IPS DF 6.9 (cell line): ENCODE data around the gene RAB22A.

Experiments used
- DNase-seq: peaks from one replicate; pipeline ENCODE4 v3.0.0-alpha.2; 2013; ENCODE audit warnings: low read depth, low spot score
- H3K27ac ChIP-seq: one replicate; pipeline ENCODE4 v1.5.1; 2013; ENCODE audit warnings: low read length, control low read depth
- H3K27me3 ChIP-seq: 2 replicates; pipeline ENCODE4 v1.6.1; 2013; ENCODE audit warnings: mild to moderate bottlenecking, low read length; ENCODE audit not compliant: control insufficient read depth, insufficient read depth
- H3K36me3 ChIP-seq: 2 replicates; pipeline ENCODE4 v1.6.1; 2013; ENCODE audit warnings: low read length; ENCODE audit not compliant: control insufficient read depth, insufficient read depth
- H3K4me1 ChIP-seq: 2 replicates; pipeline ENCODE4 v1.6.1; 2013; ENCODE audit warnings: low read length; ENCODE audit not compliant: control insufficient read depth, insufficient read depth
- H3K4me3 ChIP-seq: 2 replicates; pipeline ENCODE4 v1.5.1; 2013; ENCODE audit warnings: mild to moderate bottlenecking, low read length
- H3K9me3 ChIP-seq: 2 replicates; pipeline ENCODE4 v1.6.1; 2013; ENCODE audit warnings: low read length, inconsistent platforms; ENCODE audit not compliant: control insufficient read depth, insufficient read depth
- WGBS: extraction: QIAGEN DNeasy Blood & Tissue Kit; methylation state at CpG from one replicate; pipeline ENCODE4 v1.1.7; 2013; ENCODE audit warnings: mixed read lengths, missing lambda C conversion rate; ENCODE audit not compliant: insufficient read length, insufficient coverage; 5-methylcytosine and 5-hydroxymethylcytosine counted together

Gene RAB22A

DNA sequence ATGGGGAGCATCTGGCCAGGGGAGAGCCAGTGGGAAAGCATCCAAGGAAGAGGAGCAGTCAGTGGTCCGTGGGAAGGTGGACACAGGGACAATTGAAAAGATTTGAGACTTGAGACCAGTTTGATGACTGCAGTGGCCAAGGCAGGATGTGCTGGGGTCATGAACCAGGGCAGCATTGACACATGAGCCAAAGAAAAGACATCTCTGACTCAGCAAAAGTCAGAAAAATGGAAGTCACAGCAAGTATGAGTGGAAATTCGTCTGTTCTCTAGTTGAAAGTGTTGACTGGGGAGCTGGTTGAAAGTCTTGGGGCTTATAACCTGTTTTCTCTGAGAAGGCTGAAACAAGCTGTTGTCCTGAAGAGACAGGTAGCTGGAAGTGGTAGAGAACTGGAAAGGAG lies 31.3 kb downstream of the RAB22A start:
- no peak overlapping the region for H3K27ac ChIP-seq
- no peak overlapping the region for H3K4me3 ChIP-seq
- no CpG with 5 or more reads among the region's 2 CpGs for WGBS
- H3K9me3 ChIP-seq, result no peaks in the 10 kb centered on the region
- H3K4me1 ChIP-seq, result peaks cover 2% of the 10 kb centered on the region; the same call in 1 of the 2 replicates
- no peaks in the 10 kb centered on the region for H3K27me3 ChIP-seq
- H3K36me3 ChIP-seq, result no peaks in the 10 kb centered on the region
- no peak for DNase-seq

DNA sequence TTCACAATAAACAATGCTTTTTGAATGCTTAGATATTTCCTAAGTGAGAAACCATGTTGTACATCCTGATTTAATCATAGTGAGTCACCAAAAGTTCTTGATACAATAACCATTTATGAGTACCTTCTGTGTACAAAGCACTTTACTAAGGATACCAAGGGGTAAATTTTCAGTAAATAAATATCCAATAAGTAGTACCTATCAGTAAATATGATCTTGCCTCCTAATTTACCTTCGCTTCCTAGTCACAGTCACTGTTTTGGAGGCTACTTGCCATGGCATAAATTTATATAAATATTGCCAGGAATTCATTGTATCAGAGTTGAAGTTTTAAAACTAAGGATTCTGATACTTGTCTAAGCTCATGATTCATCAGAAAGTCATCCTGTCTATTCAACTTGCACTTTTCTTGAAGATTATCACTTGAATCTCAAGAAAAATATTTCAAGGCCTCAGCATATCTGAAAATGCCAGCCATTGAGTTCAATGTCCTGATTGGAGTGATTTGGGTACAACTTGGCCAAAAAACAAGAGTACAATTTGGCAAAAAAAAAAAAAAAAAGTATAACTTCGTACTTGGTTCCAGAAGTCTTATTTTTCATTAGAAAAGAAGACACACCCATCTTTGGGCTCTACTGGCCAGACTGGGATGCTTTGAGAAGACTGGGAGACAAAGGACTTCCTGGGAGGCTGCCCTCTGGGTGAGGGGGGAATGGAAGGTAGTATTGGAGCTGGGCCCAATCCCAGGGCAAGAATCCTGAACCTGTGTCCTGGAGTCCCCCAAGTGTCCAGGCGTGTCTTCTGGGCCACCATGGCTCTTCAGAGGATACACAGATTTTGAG lies 32.8 kb downstream of the RAB22A start:
- no peak for DNase-seq
- H3K27ac ChIP-seq, result no peak overlapping the region
- H3K4me1 ChIP-seq, result peaks cover 2% of the 10 kb centered on the region; the same call in 1 of the 2 replicates
- H3K9me3 ChIP-seq, result no peaks in the 10 kb centered on the region
- WGBS, result no CpG with 5 or more reads among the region's 3 CpGs
- H3K36me3 ChIP-seq, result no peaks in the 10 kb centered on the region
- H3K4me3 ChIP-seq, result no peak overlapping the region
- no peaks in the 10 kb centered on the region for H3K27me3 ChIP-seq

DNA sequence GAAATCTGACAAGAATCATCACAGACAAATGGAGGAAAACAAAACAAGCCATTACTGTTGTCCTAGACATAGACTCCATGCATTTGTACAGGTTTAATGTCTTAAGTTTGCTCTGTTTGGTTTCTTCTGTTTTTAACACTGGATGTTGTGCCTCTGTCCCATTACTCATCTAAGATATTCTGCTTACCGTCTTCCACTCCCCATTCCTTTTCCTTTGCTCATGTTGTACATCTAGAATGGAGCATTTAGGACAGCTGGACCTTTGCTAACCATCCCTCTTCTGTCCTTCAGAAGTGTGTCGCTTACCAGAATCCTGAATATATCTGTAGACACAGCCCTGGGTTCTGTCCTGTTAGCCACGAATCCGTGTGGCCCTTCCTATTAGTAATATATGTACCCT lies 35.2 kb downstream of the RAB22A start:
- peaks cover 2% of the 10 kb centered on the region; the same call in 1 of the 2 replicates for H3K4me1 ChIP-seq
- H3K27ac ChIP-seq, result no peak overlapping the region
- no peak overlapping the region for H3K4me3 ChIP-seq
- H3K27me3 ChIP-seq, result no peaks in the 10 kb centered on the region
- H3K9me3 ChIP-seq, result no peaks in the 10 kb centered on the region
- no peak for DNase-seq
- WGBS, result no CpG with 5 or more reads among the region's 4 CpGs
- no peaks in the 10 kb centered on the region for H3K36me3 ChIP-seq

DNA sequence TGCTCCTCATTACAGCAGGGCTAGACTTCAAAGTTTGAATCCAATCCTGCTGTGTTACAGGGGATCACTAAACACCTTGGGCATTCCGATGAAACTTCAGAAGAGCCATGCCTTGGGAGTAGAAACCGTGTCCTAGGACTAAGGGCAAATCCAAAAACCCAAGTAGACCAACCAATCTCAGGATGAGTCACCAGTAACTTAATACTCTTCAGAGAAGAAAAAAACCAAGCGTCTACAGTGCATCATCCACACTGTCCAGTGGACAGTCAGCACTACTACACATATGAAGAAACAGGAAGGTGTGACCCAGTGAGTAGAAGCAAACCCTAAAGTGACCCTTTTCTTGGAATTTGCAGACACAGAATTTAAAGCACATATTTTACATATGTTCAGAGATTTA lies 40.1 kb downstream of the RAB22A start:
- DNase-seq, result no peak
- Histone ChIP-seq H3K4me1 (no peaks in the 10 kb centered on the region), H3K27me3 (no peaks in the 10 kb centered on the region), H3K4me3 (no peak overlapping the region), H3K27ac (no peak overlapping the region), H3K9me3 (no peaks in the 10 kb centered on the region), H3K36me3 (no peaks in the 10 kb centered on the region; the same call in 1 of the 2 replicates)
- no CpG with 5 or more reads among the region's 3 CpGs for WGBS

DNA sequence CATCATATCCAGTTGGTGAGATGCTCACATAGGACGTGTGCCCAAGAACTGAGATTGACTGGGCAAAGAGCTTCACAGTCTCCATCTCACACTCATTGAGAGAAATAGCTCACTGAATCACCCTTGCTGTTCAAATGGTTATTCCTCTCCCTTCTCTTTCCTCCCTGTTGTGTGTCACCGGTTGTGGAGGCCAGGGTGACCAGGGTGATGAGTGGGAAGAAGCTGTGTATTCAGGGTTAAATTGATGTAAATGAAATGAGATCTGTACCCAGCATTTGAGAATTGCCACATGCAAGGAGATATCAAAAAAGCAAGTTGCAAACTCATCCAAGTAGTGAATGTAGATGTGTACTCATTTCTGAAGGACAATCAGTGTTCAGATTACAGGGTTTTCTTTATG lies 43.0 kb downstream of the RAB22A start:
- H3K27me3 ChIP-seq, result no peaks in the 10 kb centered on the region
- no peak overlapping the region for H3K4me3 ChIP-seq
- WGBS, result no CpG with 5 or more reads among the region's 2 CpGs
- no peaks in the 10 kb centered on the region; the same call in 1 of the 2 replicates for H3K36me3 ChIP-seq
- H3K27ac ChIP-seq, result no peak overlapping the region
- DNase-seq, result no peak
- H3K4me1 ChIP-seq, result no peaks in the 10 kb centered on the region
- no peaks in the 10 kb centered on the region for H3K9me3 ChIP-seq

DNA sequence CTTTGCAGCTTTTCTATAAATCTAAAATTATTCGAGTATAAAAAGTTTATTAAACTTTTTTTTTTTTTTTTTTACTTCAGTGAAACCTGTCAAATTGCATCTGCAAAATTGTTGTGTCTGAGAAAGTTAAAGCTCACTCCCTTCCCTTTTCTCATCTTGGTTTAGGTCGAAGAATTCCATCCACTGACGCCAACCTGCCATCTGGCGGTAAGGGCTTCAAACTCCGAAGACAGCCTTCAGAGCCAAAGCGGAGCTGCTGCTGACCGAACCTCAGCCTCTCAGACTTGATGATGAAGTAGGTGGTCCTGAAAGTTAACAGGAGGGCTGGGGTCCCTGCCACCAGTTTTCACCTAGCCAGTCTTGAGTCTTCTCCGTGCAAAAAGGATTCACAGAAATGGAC lies 49.9 kb downstream of the RAB22A start:
- Histone ChIP-seq H3K36me3 (no peaks in the 10 kb centered on the region; the same call in 1 of the 2 replicates), H3K4me3 (no peak overlapping the region), H3K27me3 (no peaks in the 10 kb centered on the region), H3K9me3 (no peaks in the 10 kb centered on the region), H3K4me1 (no peaks in the 10 kb centered on the region), H3K27ac (no peak overlapping the region)
- no peak for DNase-seq
- WGBS, result no CpG with 5 or more reads among the region's 8 CpGs

DNA sequence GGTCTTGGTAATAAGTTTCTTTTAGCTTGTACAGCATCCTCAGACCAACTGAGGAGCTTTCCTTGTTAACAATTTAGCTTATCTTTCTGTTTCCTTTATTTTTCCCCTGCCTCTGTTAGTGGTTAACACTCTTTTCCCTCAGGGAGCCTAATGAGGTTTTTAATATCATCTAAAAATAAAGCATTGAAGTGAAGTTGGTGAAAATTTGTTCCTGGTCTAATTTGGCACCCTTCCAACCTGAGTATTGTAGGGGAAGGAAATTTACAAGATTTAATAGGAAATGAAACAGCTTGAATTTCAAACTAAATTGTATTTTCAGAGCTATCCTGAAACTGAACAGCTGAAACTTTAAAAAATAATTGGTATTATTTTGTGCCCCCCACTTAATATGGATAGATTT lies 51.4 kb downstream of the RAB22A start:
- Histone ChIP-seq H3K27ac (no peak overlapping the region), H3K4me3 (no peak overlapping the region), H3K4me1 (no peaks in the 10 kb centered on the region), H3K36me3 (no peaks in the 10 kb centered on the region; the same call in 1 of the 2 replicates), H3K9me3 (no peaks in the 10 kb centered on the region), H3K27me3 (no peaks in the 10 kb centered on the region)
- no peak for DNase-seq

DNA sequence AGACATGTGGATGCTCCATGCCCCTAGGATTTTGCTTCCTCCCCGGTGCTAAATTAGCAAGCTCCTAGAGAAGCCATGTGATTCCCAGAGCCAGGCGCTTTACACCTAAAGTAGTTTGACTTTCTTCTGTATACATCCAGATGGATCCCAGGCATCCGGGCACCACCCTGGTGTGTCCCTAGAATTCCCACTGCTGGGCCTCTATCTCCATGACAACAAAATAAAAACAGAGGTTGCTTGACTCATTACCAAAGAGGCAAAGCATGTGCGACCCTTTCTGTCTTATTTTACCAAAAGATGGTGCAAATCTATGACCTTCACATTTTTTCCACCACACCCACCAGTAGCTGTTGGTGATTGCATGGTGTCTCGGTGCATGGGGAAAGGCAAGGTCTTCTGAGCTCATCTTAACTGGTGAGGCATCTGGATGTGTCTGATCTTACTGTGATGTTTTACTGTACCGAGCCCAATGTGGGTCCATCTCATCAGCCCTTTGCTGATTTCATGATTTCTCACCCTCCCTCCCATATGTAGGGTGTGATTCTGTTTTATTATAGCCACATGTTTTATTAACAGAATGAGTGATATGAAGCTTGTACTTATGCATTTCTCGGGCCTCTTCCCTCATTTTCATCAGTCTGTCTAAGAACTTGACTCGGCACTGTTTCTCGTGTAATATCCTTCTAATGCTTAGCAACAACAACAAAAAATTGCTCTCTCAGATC lies 52.1 kb downstream of the RAB22A start:
- Histone ChIP-seq H3K27ac (no peak overlapping the region), H3K36me3 (no peaks in the 10 kb centered on the region; the same call in 1 of the 2 replicates), H3K27me3 (no peaks in the 10 kb centered on the region), H3K9me3 (no peaks in the 10 kb centered on the region), H3K4me3 (no peak overlapping the region), H3K4me1 (no peaks in the 10 kb centered on the region)
- DNase-seq, result no peak
- no CpG with 5 or more reads among the region's 9 CpGs for WGBS

DNA sequence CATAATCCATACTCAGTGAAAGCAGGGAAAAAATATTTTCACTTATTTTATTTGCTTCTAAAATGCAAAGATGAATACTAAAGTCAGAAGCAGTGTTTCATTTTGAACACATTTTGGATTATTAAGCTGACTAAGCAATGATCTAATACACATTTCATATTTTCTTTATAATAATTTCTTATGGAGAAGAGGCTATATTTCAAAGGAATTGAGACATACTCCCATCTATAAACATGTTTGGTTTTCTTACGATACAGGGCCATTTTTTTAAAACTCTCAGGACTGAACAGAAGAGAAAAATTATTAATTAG lies 52.6 kb downstream of the RAB22A start:
- Histone ChIP-seq H3K9me3 (no peaks in the 10 kb centered on the region), H3K4me3 (no peak overlapping the region), H3K4me1 (no peaks in the 10 kb centered on the region), H3K27me3 (no peaks in the 10 kb centered on the region), H3K27ac (no peak overlapping the region), H3K36me3 (no peaks in the 10 kb centered on the region; the same call in 1 of the 2 replicates)
- DNase-seq, result no peak
- no CpG with 5 or more reads among the region's 1 CpG for WGBS

DNA sequence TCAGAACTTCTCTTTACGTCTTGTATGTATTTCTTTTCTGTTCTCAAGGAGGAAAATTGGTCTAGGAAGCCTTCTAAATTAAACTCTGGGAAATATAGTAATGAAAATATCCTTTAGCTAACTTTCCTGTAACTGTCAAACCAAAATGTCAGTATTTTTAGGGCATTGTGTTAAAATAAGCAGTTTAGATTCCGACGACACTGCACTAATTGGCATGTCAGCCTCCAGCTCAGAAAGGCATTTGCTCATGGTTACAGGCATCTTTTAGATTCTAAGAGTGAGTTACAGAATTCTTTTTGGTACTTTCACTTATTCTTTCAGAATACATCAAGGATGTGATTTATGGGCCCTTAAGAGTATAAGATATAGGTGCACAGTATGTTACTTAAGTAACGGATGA lies 53.5 kb downstream of the RAB22A start:
- DNase-seq, result no peak
- H3K4me1 ChIP-seq, result no peaks in the 10 kb centered on the region
- no peak overlapping the region for H3K4me3 ChIP-seq
- WGBS, result no CpG with 5 or more reads among the region's 4 CpGs
- H3K27me3 ChIP-seq, result no peaks in the 10 kb centered on the region
- no peak overlapping the region for H3K27ac ChIP-seq
- no peaks in the 10 kb centered on the region; the same call in 1 of the 2 replicates for H3K36me3 ChIP-seq
- H3K9me3 ChIP-seq, result no peaks in the 10 kb centered on the region
